ENCODE measurements around the gene CDKN2A.

DNA sequence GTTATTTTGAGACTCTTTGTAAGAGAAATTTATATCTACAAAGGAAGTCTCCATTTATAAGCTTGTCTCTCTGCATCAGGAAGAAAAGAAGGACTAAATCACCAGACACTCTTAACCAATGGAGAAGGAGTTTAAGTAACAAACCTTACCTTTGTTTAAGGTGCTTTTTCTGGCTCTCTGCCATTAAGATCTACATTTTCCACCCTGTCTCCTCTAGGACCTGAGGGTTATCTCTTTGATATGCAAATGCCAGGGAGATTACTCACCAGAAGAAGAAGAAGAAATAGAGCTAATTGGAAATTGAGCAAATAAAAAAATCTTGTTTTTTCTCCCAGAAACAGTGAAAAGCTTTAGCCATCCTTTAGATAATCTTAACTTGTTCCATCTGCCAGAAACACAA lies 60.9 kb downstream of the CDKN2A start:
- TF ChIP-seq, protein P1, sequence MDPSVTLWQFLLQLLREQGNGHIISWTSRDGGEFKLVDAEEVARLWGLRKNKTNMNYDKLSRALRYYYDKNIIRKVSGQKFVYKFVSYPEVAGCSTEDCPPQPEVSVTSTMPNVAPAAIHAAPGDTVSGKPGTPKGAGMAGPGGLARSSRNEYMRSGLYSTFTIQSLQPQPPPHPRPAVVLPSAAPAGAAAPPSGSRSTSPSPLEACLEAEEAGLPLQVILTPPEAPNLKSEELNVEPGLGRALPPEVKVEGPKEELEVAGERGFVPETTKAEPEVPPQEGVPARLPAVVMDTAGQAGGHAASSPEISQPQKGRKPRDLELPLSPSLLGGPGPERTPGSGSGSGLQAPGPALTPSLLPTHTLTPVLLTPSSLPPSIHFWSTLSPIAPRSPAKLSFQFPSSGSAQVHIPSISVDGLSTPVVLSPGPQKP (CRISPR knock-in tag; IDR thresholded peaks at IDR 0.05): no peak
- no peak for TF ChIP-seq SNRNP70 (optimal IDR thresholded peaks at IDR 0.05; ENCODE audit: low read depth, low read length)
- no peak for TF ChIP-seq EGR1 (conservative IDR thresholded peaks at IDR 0.05)
- TF ChIP-seq, protein P2, sequence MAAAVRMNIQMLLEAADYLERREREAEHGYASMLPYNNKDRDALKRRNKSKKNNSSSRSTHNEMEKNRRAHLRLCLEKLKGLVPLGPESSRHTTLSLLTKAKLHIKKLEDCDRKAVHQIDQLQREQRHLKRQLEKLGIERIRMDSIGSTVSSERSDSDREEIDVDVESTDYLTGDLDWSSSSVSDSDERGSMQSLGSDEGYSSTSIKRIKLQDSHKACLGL (CRISPR knock-in tag; IDR thresholded peaks at IDR 0.05; ENCODE audit: borderline replicate concordance, poor library complexity, severe bottlenecking): no peak
- TF ChIP-seq, protein P3, sequence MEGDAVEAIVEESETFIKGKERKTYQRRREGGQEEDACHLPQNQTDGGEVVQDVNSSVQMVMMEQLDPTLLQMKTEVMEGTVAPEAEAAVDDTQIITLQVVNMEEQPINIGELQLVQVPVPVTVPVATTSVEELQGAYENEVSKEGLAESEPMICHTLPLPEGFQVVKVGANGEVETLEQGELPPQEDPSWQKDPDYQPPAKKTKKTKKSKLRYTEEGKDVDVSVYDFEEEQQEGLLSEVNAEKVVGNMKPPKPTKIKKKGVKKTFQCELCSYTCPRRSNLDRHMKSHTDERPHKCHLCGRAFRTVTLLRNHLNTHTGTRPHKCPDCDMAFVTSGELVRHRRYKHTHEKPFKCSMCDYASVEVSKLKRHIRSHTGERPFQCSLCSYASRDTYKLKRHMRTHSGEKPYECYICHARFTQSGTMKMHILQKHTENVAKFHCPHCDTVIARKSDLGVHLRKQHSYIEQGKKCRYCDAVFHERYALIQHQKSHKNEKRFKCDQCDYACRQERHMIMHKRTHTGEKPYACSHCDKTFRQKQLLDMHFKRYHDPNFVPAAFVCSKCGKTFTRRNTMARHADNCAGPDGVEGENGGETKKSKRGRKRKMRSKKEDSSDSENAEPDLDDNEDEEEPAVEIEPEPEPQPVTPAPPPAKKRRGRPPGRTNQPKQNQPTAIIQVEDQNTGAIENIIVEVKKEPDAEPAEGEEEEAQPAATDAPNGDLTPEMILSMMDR (IDR thresholded peaks at IDR 0.05 in 2 of 3, conservative IDR thresholded peaks at IDR 0.05 in 1 of 3; ENCODE audit: insufficient read depth in 2 of 3, low read depth in 1 of 3, low read length in 3 of 3): no peak
- TF ChIP-seq TCF7L2 (IDR thresholded peaks at IDR 0.05; ENCODE audit: low read depth, low read length): no peak
- TF ChIP-seq CC2D1A (IDR thresholded peaks at IDR 0.05): no peak
- no peak for TF ChIP-seq POLR3G (IDR thresholded peaks at IDR 0.05; ENCODE audit: extremely low read depth, insufficient read length, insufficient replicate concordance)
- TF ChIP-seq, protein P4, sequence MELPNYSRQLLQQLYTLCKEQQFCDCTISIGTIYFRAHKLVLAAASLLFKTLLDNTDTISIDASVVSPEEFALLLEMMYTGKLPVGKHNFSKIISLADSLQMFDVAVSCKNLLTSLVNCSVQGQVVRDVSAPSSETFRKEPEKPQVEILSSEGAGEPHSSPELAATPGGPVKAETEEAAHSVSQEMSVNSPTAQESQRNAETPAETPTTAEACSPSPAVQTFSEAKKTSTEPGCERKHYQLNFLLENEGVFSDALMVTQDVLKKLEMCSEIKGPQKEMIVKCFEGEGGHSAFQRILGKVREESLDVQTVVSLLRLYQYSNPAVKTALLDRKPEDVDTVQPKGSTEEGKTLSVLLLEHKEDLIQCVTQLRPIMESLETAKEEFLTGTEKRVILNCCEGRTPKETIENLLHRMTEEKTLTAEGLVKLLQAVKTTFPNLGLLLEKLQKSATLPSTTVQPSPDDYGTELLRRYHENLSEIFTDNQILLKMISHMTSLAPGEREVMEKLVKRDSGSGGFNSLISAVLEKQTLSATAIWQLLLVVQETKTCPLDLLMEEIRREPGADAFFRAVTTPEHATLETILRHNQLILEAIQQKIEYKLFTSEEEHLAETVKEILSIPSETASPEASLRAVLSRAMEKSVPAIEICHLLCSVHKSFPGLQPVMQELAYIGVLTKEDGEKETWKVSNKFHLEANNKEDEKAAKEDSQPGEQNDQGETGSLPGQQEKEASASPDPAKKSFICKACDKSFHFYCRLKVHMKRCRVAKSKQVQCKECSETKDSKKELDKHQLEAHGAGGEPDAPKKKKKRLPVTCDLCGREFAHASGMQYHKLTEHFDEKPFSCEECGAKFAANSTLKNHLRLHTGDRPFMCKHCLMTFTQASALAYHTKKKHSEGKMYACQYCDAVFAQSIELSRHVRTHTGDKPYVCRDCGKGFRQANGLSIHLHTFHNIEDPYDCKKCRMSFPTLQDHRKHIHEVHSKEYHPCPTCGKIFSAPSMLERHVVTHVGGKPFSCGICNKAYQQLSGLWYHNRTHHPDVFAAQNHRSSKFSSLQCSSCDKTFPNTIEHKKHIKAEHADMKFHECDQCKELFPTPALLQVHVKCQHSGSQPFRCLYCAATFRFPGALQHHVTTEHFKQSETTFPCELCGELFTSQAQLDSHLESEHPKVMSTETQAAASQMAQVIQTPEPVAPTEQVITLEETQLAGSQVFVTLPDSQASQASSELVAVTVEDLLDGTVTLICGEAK (IDR thresholded peaks at IDR 0.05): no peak
- TF ChIP-seq, protein P4 (CRISPR knock-in tag; IDR thresholded peaks at IDR 0.05): no peak
- TF ChIP-seq, protein P5, sequence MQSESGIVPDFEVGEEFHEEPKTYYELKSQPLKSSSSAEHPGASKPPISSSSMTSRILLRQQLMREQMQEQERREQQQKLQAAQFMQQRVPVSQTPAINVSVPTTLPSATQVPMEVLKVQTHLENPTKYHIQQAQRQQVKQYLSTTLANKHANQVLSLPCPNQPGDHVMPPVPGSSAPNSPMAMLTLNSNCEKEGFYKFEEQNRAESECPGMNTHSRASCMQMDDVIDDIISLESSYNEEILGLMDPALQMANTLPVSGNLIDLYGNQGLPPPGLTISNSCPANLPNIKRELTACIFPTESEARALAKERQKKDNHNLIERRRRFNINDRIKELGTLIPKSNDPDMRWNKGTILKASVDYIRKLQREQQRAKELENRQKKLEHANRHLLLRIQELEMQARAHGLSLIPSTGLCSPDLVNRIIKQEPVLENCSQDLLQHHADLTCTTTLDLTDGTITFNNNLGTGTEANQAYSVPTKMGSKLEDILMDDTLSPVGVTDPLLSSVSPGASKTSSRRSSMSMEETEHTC (IDR thresholded peaks at IDR 0.05): no peak
- no peak for TF ChIP-seq ESRRA (IDR thresholded peaks at IDR 0.05; ENCODE audit: borderline replicate concordance, low read depth)
- TF ChIP-seq ZZZ3 (IDR thresholded peaks at IDR 0.05): no peak
- no peak for TF ChIP-seq RBM17 (IDR thresholded peaks at IDR 0.05; ENCODE audit: borderline replicate concordance, low read depth, low read length)

Data from K562 (cell line).